ENCODE results near the gene TRPC4AP.
"Not testable (repeated sequence)": the region's sequence is repeated elsewhere in the genome, so short reads cannot be mapped to it uniquely, and the experiment has no call there.

Gene TRPC4AP

DNA sequence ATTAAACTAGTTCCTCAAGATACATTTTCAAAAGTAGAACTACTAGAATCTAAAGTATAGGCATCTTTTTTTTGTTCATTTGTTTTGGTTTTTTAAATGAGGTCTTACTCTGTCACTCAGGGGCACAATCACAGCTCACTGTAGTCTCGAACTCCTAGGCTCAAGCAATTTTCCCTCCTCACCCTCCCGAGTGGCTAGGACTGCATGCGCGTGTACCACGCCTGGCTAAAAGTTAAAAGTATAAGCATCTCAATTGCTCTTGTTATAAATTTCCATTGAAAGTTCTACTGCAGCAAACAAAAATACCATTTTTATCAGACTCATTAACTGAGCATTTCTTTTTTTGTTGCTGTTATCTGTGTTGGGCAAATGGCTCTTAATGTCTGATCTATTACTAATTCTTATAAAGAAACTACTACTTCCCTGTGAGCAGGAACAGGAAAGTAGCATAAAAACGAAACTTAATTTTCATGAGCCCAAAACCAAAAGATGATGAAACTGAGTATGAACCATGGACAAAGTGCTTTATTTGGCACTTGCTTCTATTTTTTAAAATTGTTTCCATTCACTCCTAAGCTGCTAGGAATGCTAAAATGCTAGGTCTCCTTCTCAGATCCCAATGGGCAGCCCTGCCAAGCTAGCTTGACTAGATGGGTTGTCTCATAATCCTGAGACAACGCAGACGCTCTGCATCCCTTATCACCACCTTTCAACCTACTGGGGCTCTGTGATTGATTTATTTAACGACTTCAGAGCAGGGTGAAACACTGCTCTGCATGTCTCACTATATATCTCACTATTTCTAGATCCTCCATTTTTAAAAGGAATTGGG lies 36.9 kb downstream of the TRPC4AP start:
- no peak for DNase-seq

DNA sequence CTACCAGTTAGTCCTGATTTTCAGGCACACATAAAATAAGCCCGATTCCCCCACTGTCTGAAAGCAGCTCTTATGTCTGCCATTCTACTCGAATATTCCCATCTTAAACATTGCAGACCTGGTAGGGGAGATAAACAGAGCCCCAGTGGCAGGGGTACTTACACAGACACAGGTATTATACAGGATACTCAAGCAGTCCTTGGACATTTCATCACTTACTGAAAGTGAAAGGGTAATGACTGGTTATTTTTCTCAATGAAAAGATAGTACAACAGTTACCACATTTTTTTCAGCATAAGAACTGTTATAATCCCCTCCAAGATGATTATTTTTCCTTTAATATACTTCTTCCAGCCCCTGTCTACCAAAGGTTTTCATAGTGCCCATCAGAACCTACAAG lies 37.8 kb downstream of the TRPC4AP start:
- no peak for DNase-seq

DNA sequence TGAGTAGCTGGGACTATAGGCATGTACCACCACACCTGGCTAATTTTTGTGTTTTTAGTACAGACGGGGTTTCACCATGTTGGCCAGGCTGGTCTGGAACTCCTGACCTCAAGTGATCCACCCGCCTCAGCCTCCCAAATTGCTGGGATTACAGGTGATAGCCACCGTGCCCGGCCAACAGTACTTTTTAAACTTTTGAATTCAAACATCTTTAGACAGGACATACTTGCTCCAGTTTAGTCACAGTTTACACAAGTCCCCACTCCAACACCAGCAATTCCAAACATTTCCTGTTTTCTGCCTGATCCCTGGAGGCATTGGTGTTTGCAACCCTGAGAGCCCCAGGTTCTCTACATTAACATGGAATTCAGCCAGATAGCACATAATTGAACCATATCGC lies 40.0 kb downstream of the TRPC4AP start:
- DNase-seq, result not testable (repeated sequence)

DNA sequence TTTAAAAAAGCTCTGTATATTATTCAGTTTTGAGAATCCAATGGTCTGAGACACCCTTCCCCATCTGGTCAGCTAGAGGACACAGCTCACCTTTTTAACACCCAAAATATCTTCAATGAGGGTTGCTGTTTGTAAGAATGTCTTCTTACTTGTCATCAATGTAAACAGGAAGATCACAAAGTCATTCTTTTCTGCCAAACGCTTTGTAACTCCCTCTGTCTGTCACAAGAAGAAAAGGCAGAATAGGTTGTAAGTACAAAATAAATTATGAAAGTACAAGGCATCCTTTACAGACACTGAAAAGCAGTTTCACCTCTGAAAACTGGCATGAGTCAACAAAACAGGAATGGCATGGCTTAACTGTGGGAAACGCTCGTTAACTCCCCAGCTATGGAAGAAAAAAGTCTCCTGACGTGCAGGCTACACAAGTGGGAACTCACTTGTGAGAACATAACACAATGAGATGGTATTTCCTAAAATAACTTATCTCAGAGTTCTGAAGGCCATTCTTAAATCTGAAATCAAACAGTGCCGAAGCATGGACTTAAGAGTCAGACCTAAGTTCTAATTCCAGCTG lies 42.7 kb downstream of the TRPC4AP start:
- DNase-seq, result no peak

DNA sequence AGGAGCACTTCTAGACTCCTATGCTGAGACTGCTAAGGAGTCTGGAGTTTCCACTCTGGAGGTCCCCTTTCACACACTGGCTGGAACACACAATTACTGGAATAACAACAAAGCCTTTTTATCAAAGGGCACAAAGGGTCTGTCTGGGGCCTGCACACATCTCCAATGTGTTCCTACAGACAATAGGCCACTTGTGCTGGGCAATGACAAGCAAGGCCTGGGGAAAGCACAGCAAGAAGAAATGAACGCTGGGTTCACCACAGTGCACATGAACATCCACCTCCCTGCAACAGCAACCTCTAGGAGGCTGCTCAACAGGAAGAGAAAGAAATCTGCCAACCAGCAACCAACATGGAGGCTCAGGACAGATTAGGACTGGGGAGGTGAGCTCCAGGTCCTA lies 43.9 kb downstream of the TRPC4AP start:
- DNase-seq, result no peak

DNA sequence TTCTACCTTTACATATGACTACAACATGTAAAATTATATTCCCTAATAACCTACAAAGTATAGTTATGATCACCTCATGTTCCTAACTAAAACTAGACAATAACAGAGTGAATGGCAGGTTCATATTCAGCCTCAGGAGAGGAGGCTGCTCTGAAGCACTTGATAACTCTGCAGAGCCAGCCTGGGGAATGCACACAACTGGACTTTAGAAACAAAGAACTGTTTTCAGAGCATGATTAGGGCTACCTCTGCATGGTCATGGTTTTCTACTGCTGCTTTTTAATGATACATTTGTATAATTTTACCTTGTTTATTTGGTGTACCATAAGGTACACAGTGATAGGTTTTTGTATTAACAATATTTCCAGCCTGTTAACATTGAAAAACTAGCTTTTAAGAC lies 50.3 kb downstream of the TRPC4AP start:
- DNase-seq, result no peak

DNA sequence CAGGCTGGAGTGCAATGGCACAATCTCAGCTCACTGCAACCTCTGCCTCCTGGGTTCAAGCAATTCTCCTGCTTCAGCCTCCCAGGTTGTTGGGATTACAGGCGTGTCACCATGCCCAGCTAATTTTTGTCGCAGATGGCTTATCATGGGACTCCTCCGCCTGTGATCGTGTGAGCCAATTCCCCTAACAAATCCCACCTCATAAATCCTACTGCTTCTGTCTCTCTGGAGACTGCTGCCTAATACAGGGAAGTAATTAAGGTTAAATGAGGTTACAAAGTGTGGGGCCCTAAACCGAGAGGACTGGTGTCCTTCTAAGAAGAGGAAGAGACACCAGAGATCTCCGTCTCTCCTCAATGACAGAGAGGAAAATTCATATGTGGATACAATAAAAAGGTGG lies 52.0 kb downstream of the TRPC4AP start:
- no peak for DNase-seq

DNA sequence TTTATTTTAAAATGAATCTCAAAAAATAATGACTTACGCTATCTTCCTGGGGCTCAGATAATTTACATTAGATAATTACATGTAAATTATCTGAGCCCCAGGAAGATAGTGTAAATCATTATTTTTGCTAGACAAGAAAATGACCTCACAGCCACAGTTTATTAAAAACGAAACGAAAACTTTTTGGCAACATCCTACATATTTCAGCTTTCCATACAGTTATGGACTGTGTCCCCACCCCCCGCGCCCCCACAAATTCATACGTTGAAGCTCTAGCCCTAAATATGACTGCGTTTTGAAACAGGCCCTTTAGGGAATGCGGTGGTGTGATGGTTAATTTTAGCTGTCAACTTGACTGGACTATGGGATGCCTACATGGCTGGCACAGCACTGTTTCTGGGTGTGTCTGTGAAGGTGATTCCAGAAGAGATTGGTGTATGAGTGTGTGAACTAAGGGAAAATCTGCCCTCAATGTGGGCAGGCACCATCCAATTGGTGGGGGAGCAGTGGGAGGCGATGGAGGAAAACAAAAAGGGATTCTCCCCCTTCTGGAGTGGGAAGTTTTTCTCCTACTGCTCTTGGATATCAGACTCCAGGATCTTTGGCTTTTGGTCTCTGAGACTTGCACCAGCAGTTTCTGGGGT lies 52.6 kb downstream of the TRPC4AP start:
- no peak for DNase-seq

DNA sequence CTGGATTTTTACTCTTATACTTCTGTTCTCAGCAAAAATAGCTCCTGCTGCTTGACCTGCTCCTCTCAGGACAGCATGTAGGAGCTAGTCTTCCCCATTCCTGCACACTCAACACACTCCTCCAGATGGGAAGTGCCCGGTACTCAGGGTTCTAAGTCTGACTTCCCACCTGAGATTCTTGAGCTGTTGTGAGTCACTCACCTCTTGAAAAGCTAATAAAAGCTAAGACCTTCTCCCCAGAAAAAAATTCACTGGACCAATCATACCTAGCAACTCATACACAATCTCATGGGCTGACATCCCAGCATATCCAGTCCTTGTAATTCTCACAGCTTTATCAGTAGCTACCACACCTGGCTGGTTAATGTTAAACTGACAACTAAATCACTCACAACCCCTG lies 53.5 kb downstream of the TRPC4AP start:
- no peak for DNase-seq

DNA sequence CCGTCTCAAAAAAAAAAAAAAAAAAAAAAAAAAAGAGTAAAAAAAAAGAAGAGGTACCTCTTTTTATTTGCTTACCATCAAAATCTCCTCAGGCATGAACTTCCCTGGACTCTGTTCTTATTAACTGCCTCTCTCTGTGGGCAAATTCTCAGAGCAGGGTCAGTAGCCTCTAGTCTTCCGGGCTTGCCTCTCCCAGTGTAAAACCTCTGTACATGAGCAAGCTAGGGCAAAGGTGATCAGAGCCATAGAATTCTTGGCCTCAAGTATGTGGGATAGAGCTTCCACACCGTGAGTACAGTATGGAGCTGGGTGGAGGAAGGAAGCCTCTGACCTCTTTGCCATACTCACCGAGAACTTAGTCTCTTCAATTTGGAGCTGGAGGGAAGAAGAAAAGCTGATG lies 58.5 kb downstream of the TRPC4AP start:
- no peak for DNase-seq

DNA sequence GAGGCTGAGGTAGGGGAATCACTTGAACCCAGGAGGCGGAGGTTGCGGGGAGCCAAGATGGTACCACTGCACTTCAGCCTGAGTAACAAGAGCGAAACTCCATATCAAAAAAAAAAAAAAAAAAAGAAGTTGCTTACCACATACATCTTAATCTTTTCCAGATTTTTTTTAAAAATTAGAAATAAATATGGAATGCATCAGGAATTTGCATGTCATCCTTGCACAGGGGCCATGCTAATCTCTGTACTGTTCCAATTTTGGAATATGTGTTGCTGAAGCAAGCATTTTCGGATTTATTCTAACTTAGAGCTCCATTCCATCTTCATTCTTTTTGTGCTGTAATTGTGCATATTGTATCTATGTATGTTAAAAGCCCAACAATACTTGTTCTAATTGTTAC lies 62.5 kb downstream of the TRPC4AP start:
- DNase-seq, result no peak

DNA sequence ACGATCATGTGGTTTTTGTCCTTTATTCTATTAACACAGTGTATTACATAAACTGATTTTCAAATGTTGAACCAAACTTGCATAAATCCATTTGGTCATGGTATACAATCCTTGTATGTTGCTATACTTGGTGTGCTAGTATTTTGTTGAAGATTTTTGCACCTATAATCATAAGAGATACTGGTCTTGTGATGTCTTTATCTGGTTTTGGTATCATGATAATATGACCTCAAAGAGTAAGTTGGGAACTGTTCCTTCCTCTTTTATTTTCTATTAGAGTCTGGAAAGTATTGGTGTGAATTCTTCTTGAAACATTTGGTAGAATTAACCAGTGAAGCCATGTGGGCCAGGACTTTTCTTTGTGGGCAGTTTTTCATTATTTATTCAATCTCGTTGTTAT lies 65.3 kb downstream of the TRPC4AP start:
- DNase-seq, result no peak

DNA sequence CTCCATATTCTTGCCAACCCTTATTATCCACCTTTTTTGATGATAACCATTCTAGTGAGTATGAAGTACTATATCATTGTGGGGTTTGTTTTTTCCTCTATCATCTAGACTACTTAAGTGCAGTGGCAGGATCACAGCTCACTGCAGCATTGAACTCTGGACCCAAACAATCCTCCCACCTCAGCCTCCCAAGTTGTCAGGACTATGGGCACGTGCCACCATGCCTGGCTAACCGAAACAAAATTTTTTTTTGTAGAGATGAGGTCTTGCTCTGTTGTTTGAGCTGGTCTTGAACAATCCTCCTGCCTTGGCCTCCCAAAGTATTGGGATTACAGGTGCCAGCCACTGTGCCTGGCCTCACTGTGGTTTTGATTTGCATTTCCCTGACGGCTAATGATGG lies 67.5 kb downstream of the TRPC4AP start:
- DNase-seq, result no peak

DNA sequence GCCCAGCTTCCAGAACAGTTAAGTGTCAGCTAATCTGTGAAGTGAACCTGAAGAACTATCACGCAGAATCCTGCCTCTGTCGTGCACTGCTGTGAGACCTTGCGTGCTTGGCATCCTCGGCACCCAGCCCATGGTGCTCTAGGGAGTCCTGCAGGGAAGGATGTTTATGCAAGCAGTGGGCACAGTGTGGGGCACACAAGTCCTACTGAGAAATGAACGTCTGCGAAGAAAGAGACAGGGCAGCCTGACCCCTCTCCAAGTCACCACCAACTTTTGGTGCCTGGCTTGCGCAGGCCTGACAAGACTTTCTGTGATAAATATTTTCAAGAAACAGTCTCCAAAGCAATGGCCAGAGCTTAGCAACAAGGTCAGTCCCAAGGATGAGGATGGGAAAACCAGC lies 69.0 kb downstream of the TRPC4AP start:
- DNase-seq, result no peak

DNA sequence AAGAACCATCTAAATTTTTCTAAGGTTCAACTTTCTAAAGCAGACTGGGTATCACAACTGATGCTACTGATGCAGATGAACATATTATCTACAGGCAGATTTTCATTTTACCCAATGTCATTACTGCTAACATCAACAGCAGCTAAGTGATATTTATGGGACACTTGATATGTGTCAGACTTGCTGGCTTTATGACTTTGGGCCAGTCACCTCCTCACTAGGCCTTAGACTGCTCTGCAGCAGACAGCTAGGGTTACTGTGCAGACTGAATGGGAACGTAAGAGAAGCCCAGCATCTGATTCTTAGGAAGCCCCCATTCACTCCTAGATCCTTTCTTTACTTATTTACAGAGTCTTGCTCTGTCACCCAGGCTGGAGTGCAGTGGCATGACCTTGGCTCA lies 70.8 kb downstream of the TRPC4AP start:
- no peak for DNase-seq

DNA sequence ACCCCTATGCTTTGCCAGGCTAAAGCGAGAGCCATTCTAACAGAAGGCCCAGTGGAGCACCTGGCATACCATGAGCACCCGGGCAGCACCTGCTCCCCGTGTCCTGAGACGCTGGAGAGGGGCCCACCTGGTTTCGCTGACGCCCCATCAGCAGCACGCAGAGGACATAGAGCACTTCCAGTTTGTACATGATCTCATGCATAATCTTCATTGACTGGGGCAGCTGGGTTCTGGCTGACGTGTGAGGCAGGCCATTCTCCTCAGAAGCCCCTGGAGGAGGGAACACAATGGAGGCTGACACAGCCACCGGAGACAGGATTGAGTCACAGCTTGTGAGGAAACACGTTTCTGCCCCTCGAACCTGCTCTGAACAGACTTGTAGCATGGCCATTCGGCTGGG lies 71.5 kb downstream of the TRPC4AP start:
- no peak for DNase-seq

DNA sequence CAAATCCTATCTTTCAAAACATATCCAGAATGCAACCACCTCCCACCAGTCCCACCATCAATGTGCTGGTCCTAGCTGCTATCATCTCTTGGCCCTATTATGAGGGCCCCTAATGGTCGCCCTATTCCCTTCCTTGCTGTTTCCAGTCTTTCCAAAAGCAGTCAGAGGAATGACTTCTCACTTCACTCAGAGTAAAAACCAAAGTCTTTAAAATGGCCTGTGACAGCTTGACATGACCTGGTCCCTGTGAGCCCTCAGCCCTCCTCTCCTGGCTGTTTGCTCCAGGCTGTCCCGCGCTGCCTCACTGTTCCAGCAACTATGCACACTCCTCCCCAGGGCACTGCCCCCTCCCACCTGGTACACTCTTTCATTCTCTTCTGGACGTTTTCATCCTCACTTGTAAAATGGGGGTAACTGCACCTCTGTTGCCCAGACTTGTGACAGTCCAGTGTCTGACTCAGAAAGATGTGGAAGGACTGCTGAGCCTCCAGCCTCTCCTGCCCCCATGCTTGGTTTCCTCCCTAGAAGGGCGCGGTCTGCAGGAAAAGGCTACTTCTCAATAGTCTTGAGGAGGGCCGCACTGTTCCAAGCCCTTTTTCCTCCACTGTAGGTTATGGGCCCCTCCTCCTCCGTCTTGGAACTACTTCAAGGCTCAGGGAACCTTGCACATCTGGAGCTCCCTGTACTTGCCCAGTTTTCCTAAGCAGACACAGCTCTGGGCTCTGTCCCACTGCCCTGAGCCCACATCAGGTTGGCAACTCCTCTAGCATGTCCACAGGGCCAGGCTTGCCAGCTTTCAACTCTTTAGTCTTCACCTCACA lies 72.3 kb downstream of the TRPC4AP start:
- DNase-seq, result no peak

DNA sequence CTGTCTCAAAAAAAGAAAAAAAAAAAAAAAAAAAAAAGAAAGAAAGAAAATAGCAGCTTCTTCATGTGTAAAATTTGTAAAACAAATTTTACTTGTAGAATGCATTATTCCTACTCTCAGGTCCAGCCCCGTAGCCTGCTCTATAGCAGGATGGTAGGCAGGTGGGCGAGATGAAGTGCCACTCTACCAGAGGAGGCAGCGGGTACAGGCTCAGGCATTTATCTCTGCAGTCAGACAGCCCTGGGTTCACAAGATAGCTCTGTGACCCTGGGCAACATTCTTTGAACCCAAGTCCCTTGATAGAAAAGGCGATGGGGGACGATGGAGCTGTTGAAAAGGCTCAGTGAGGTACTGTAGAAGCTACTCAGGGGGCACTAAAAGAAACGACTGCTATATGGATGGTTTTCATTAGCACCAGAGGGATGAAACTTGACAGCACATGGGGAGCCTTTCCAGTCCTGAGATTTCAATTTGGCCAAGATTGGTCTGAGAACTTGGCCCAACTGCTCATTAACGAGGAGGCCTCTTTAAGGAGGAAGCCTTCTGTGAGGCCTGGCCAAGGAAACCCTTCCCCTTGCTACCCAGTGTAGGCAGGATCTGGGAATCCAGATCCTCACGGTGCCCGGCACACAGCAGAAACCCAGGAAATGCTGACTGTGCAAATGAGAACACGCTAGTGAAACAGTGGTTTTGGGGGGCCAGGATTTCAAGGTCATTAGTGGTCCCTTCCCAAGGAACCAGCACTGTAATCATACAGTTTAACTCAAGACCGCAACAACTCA lies 73.8 kb downstream of the TRPC4AP start:
- no peak for DNase-seq

DNA sequence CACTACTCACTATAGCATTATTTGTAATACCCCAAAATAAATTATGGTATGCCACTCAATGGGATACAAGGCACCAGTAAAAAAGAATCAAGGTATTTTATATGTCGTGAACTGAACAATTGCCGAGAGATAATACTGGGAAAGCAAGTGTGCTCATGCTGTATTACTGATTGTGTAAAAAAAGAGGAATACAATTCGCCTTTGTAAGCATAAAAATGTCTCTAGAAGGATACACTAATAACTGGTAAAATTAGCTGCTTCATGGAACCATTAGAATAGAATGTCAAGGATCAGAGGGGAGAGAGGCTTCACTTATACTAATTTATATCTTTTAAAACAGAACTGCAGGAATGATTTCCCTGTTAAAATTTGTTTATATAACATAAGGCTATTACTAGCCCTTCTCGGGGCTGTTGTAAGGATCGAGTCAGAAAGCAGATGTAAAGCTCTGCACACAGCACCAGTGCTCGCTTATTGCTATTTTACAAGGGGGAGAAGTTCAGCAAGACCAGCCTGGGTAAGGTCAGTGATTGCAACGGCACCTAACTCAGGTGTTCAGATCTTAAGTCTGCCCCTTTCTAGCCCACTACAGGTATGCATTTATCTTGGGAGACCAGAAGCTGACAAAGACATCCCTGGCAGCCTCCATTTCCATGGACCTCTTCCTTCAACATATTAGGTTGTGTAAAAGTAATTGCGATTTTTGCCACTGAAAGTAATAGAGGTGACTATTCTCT lies 75.3 kb downstream of the TRPC4AP start:
- no peak for DNase-seq

DNA sequence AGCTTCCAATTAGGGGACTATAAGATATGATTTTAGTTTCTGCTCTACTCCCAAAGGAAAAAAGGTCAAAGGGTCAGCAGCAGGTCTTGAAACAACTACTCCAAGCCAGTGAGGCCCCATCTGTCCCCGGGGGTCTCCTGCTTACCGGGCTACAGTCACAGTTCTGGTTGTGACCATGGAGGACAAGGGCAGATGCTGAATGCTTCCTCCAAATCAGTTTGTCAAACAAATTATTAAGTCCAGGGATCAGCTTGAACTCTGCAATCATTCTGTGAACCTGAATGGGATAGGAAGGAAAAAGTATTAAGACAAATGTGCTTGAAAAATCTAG lies 76.8 kb downstream of the TRPC4AP start:
- DNase-seq, result no peak

DNA sequence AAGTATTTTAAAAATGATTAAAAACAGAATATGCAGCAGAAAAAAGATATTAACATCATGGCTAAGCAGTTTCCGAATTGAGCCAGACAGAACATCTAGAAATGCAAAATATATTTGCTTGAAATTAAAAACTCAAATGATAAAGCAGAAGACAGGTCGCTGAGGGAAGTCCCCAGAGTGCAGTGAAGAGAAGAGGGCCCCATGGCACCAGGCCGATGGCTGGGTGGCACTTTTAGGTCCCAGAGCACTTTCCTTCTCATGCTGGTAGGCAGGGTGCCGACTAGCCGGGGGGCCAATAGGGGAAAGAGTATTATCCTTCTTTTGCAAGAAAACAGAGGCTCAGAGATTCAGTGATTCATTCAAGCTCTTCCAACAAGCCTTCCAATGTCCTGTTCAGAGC lies 78.1 kb downstream of the TRPC4AP start:
- no peak for DNase-seq

Measured in NCI-H187 treated with DMSO at 0.1 percent for 48 hours (cell line).